ENCODE measurements around the gene CDK6.

DNA sequence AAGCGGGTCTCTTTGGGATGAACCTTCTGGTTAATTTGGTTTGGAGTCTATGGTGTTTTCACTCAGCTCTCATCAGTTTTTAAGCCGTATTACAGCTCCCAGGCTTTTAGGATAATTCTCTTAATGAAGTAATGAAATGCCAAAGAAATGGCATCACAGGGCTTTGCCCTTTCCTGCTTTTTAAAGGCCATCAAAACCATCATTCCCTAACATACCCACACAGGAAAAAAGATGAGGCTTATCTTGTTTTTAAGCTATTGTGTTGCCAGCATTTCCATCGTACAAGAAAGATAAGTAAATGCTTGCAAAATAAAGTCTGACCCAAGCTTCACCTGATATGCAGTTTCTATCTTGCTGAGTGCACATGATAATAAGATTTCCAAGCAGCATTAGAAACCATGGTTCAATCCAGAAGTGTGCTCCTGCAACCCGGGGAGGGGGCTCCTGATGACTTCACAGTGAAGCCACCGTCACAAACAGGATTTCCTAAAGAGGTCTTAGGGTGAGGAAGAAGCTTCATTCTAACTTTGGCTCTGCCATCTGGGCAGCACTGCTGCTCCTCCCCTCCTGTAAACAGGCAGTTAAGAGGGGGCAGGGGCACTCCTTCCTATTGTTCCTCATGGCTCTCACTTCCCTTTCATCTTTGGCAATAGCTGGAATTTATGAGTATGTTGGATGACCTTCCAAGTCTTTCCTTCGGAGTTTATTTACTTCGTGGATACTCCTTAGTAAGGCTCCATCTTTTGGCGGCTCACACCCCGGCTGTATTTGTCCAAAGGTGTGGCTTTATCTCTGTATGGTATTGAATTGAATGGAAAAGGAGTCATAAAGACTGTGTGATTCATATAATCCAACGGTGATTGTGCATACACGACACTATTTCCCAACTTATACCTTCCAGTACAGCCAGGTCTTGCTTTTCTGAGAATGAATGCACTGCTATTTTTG is 191.0 kb downstream of the CDK6 start:
- TF ChIP-seq, protein P1, sequence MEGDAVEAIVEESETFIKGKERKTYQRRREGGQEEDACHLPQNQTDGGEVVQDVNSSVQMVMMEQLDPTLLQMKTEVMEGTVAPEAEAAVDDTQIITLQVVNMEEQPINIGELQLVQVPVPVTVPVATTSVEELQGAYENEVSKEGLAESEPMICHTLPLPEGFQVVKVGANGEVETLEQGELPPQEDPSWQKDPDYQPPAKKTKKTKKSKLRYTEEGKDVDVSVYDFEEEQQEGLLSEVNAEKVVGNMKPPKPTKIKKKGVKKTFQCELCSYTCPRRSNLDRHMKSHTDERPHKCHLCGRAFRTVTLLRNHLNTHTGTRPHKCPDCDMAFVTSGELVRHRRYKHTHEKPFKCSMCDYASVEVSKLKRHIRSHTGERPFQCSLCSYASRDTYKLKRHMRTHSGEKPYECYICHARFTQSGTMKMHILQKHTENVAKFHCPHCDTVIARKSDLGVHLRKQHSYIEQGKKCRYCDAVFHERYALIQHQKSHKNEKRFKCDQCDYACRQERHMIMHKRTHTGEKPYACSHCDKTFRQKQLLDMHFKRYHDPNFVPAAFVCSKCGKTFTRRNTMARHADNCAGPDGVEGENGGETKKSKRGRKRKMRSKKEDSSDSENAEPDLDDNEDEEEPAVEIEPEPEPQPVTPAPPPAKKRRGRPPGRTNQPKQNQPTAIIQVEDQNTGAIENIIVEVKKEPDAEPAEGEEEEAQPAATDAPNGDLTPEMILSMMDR (IDR thresholded peaks at IDR 0.05) = no peak
- TF ChIP-seq POLR2AphosphoS5 (IDR thresholded peaks at IDR 0.05) (peak in 2 of 3 donors; percentile 22 to 31), POLR2A (IDR thresholded peaks at IDR 0.05) (no peak)

All from stomach (tissue), 4 donors.